K562 (cell line): ENCODE results near the gene GRPR. TPM values are rescaled to one million over a fixed set of nuclear protein-coding genes. Genes with fewer than 3 reads are reported as not detected.

Experiments
- ATF3 ChIP-seq, 2 experiments: fragments of 450-650 bp in 1 of 2; sonication (generic) in 1 of 2; formaldehyde crosslinking in 1 of 2; IDR thresholded peaks in 1 of 2; conservative IDR thresholded peaks in 1 of 2; 2 replicates each; pipeline versions ENCODE4 v1.6.1 to v1.8.1; 2016 to 2023; ENCODE audit warnings: mild to moderate bottlenecking in 2 of 2, moderate library complexity in 2 of 2, inconsistent platforms in 1 of 2, missing genetic modification reagents in 1 of 2
- ATF7 ChIP-seq: fragments of 450-650 bp; IDR thresholded peaks from 2 replicates; pipeline ENCODE4 v1.7.1; 2014; ENCODE audit warnings: mild to moderate bottlenecking, moderate library complexity
- BACH1 ChIP-seq: fragments of 200-800 bp; sonication (Bioruptor generic); IDR thresholded peaks from 2 replicates; pipeline ENCODE4 v1.6.1; 2016; ENCODE audit warnings: missing genetic modification characterization, missing compliant biosample characterization
- CBX1 ChIP-seq: sonication (generic); IDR thresholded peaks from 2 replicates; pipeline ENCODE4 v1.6.1; 2016; ENCODE audit warnings: antibody characterized with exemption, low read depth, mild to moderate bottlenecking
- CHD4 ChIP-seq: fragments of 200-600 bp; sonication (generic); IDR thresholded peaks from 3 replicates; pipeline ENCODE4 v1.6.1; 2012; ENCODE audit warnings: low read depth, mild to moderate bottlenecking, mixed read lengths, low read length, inconsistent platforms; ENCODE audit not compliant: insufficient read depth, insufficient replicate concordance, poor library complexity, severe bottlenecking
- HMG20B ChIP-seq: fragments of 250-450 bp; sonication (Bioruptor Pico); IDR thresholded peaks from 2 replicates; pipeline ENCODE4 v1.5.0; 2021; ENCODE audit warnings: mild to moderate bottlenecking
- MTF1 ChIP-seq: fragments of 250-450 bp; sonication (Bioruptor Pico); IDR thresholded peaks from 2 replicates; pipeline ENCODE4 v1.9.0; 2021; ENCODE audit warnings: moderate library complexity, mild to moderate bottlenecking, inconsistent platforms, borderline replicate concordance
- TGIF2 ChIP-seq: sonication (generic); formaldehyde crosslinking; IDR thresholded peaks from 2 replicates; pipeline ENCODE4 v1.8.1; 2022; ENCODE audit warnings: mild to moderate bottlenecking, missing genetic modification reagents, moderate library complexity
- ZNF280A ChIP-seq: fragments of 450-650 bp; IDR thresholded peaks from 2 replicates; pipeline ENCODE4 v1.6.1; 2018; ENCODE audit warnings: mild to moderate bottlenecking, low read depth; ENCODE audit not compliant: partially characterized antibody
- ZNF695 ChIP-seq: fragments of 450-650 bp; formaldehyde crosslinking; IDR thresholded peaks from 2 replicates; pipeline ENCODE4 v1.4.0; 2020; ENCODE audit warnings: mild to moderate bottlenecking, moderate library complexity
- ZNF778 ChIP-seq: fragments of 450-650 bp; formaldehyde crosslinking; IDR thresholded peaks from 2 replicates; pipeline ENCODE4 v1.4.0; 2020; ENCODE audit warnings: mild to moderate bottlenecking, moderate library complexity
- polyA plus RNA-seq, 8 experiments: library from polyadenylated mRNA; depleted of rRNA in 4 of 8; stranded (reverse) in 5 of 8; unstranded in 3 of 8; fragments of >200 nt; fragmentation: Nextera tagmentation in 2 of 8; fragmentation: Illumina TruSeq in 1 of 8; extraction: Ambion mirVana in 2 of 8; extraction: Trizol in 1 of 8; gene quantifications; 2 replicates each; pipeline versions ENCODE4 v1.2.1 to v1.2.3, GENCODE V29; 2011 to 2014; ENCODE audit warnings: inconsistent platforms in 1 of 8, missing spikeins in 1 of 8
- total RNA-seq, 7 experiments: library from RNA; depleted of rRNA in 6 of 7; stranded (reverse); fragments of >200 nt in 6 of 7; fragmentation: Illumina TruSeq in 2 of 7; extraction: Trizol in 2 of 7; gene quantifications; 2 replicates each; pipeline versions ENCODE4 v1.2.1 to v1.2.3, GENCODE V29; 2011 to 2021; ENCODE audit warnings: low replicate concordance in 1 of 7
- TF ChIP-seq, protein P1 (sequence below): fragments of 250-450 bp; sonication (Bioruptor Pico); IDR thresholded peaks from 2 replicates; pipeline ENCODE4 v1.8.0; 2022; ENCODE audit warnings: moderate library complexity, mild to moderate bottlenecking, inconsistent platforms
- TF ChIP-seq, protein P2 (sequence below): fragments of 450-650 bp; conservative IDR thresholded peaks from 2 replicates; pipeline ENCODE4 v1.6.1; 2016; ENCODE audit warnings: missing genetic modification characterization, low read depth, mild to moderate bottlenecking, missing compliant biosample characterization, moderate library complexity

GRPR gene
- total and polyA plus RNA-seq, 9 of the 15 experiments (the other 6 are each of a cell fraction or from before 2014, with no cell fraction given) = 0.06 to 0.11 TPM; not detected in 7

DNA sequence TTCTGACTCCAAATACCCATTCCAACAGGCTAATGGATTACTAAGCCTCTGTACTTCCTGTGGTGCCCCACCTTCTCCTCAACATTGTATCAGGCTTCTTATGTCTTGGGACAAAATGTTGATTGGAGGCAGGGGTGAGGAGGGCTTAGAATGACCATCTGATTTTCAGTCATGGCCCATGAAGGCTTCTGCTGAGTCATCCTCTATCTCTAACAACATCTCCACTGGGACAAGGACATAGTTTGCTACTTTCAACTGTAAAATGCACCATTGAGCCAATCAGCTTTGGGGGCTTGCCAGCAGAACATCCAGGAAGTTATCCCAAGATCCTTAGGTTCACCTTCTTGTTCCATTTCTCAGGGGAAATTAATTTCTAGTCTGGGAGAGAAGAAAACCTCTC, 73.5 kb downstream of the GRPR start (continued):
- TF ChIP-seq, protein P1, sequence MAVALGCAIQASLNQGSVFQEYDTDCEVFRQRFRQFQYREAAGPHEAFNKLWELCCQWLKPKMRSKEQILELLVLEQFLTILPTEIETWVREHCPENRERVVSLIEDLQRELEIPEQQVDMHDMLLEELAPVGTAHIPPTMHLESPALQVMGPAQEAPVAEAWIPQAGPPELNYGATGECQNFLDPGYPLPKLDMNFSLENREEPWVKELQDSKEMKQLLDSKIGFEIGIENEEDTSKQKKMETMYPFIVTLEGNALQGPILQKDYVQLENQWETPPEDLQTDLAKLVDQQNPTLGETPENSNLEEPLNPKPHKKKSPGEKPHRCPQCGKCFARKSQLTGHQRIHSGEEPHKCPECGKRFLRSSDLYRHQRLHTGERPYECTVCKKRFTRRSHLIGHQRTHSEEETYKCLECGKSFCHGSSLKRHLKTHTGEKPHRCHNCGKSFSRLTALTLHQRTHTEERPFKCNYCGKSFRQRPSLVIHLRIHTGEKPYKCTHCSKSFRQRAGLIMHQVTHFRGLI (CRISPR knock-in tag) = no peak
- TF ChIP-seq TGIF2 (CRISPR knock-in tag) (no peak), HMG20B (CRISPR knock-in tag) (no peak), ZNF695 (CRISPR knock-in tag) (no peak), ZNF280A (no peak), CBX1 (no peak), BACH1 (tag) (peak; percentile 38; the same call in 1 of the 2 replicates), CHD4 (no peak), ZNF778 (CRISPR knock-in tag) (no peak), MTF1 (CRISPR knock-in tag) (no peak), ATF3 (IDR thresholded peaks at IDR 0.05) (peak; percentile 40; the same call in 1 of the 2 replicates), ATF3 (CRISPR knock-in tag; conservative IDR thresholded peaks at IDR 0.05) (no peak), ATF7 (no peak)
- TF ChIP-seq, protein P2, sequence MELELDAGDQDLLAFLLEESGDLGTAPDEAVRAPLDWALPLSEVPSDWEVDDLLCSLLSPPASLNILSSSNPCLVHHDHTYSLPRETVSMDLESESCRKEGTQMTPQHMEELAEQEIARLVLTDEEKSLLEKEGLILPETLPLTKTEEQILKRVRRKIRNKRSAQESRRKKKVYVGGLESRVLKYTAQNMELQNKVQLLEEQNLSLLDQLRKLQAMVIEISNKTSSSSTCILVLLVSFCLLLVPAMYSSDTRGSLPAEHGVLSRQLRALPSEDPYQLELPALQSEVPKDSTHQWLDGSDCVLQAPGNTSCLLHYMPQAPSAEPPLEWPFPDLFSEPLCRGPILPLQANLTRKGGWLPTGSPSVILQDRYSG (tag) = no peak
